NB4 (cell line): ENCODE data around the gene SLC37A1.

Source experiments
- MYC ChIP-seq: IDR thresholded peaks from 2 replicates; pipeline ENCODE4 v1.6.1; 2011; ENCODE audit warnings: low read depth, low read length
- POLR2A ChIP-seq: IDR thresholded peaks from 2 replicates; pipeline ENCODE4 v1.6.1; 2011; ENCODE audit warnings: mild to moderate bottlenecking; ENCODE audit not compliant: insufficient read length; ENCODE audit errors: extremely low read depth
- TF ChIP-seq, protein P1 (sequence below): IDR thresholded peaks from one replicate; pipeline ENCODE4 v1.5.1; 2012; ENCODE audit warnings: low read depth, low read length
- TF ChIP-seq, protein P2 (sequence below): IDR thresholded peaks from 2 replicates; pipeline ENCODE4 v1.6.1; 2011; ENCODE audit warnings: low read depth, low read length

DNA sequence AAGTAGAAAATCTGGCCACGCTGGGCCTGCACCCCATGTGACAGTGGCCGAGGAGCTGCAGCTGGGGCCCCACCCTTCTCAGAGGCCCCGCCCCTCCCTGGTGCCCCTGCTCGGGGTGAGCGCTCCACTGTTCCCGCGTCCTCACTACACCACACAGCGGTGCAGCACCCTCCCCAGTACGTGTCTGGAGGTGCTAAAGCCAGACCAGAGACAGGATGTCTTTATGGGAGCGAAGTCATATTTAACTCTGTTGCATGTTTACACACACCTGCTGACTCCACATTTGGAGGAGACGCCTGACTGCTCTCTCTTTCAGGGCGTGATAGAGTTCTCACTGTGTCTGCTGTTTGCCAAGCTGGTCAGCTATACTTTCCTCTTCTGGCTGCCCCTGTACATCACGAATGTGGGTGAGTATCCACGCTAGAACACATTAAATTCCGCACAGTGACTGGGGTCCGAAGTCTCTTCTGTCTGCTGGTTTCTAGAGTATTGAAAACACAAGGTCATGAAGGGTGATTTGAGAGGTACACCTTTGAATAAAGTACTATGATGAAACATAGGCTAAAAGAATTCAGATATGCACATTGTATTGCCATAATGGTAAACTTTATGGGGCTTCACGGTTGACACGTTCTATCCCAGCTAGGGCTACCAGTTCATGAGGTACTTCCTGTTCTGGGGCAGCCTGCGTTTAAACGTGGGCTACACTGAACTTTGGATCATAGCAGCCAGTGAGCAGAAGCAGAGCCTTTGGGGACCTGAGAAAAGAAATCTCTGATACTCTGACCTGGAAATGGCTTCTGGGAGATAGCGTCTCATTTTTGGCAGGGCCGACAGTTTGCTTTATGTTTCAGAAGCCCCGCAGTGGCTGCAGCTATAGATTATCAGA is 48.4 kb downstream of the SLC37A1 start:
- TF ChIP-seq, protein P1, sequence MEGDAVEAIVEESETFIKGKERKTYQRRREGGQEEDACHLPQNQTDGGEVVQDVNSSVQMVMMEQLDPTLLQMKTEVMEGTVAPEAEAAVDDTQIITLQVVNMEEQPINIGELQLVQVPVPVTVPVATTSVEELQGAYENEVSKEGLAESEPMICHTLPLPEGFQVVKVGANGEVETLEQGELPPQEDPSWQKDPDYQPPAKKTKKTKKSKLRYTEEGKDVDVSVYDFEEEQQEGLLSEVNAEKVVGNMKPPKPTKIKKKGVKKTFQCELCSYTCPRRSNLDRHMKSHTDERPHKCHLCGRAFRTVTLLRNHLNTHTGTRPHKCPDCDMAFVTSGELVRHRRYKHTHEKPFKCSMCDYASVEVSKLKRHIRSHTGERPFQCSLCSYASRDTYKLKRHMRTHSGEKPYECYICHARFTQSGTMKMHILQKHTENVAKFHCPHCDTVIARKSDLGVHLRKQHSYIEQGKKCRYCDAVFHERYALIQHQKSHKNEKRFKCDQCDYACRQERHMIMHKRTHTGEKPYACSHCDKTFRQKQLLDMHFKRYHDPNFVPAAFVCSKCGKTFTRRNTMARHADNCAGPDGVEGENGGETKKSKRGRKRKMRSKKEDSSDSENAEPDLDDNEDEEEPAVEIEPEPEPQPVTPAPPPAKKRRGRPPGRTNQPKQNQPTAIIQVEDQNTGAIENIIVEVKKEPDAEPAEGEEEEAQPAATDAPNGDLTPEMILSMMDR: no peak
- TF ChIP-seq POLR2A (no peak), MYC (no peak)
- TF ChIP-seq, protein P2, sequence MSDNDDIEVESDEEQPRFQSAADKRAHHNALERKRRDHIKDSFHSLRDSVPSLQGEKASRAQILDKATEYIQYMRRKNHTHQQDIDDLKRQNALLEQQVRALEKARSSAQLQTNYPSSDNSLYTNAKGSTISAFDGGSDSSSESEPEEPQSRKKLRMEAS: no peak
